ENCODE measurements around the gene UBAP2L. TPM values are rescaled to one million over a fixed set of nuclear protein-coding genes. Genes with fewer than 3 reads are reported as not detected.

UBAP2L gene
- total RNA-seq, 1 experiment from 2014 or later, result 265 TPM

GRCh38 chr1:154219541-154219940 is 1.2 kb upstream of the UBAP2L start:
- Histone ChIP-seq H4K91ac (ENCODE audit: insufficient read length, low read depth, low read length) (no peak overlapping the region), H2AFZ (ENCODE audit: low read length) (no peak overlapping the region), H3K27me3 (ENCODE audit: insufficient read depth, low read length) (no peaks in the 10 kb centered on the region), H3K9me3 (ENCODE audit: control insufficient read depth, low read depth, low read length) (no peaks in the 10 kb centered on the region), H4K5ac (ENCODE audit: insufficient read length, low read depth, low read length) (no peak overlapping the region), H3K23ac (ENCODE audit: insufficient read length, low read depth, low read length) (no peak overlapping the region), H3K27ac (ENCODE audit: insufficient read length, low read depth, low read length) (peak overlapping the region; percentile 24), H4K8ac (replicated peaks; ENCODE audit: insufficient read length, low read depth, low read length) (no peak overlapping the region), H2BK5ac (ENCODE audit: insufficient read length, low read length) (no peak overlapping the region), H3T11ph (ENCODE audit: low read length) (no peak overlapping the region), H2BK20ac (ENCODE audit: low read depth, low read length, poor library complexity, severe bottlenecking) (no peak overlapping the region), H3K9ac (ENCODE audit: extremely low read depth, insufficient read length, low read length) (peak overlapping the region; percentile 95), H3K18ac (ENCODE audit: insufficient read length, low read depth, low read length) (no peak overlapping the region), H3K4me2 (ENCODE audit: insufficient read depth, insufficient read length, low read length) (peak overlapping the region; percentile 95), H4K20me1 (ENCODE audit: control insufficient read depth, insufficient read depth, insufficient read length) (no peaks in the 10 kb centered on the region), H3K4me1 (ENCODE audit: insufficient read depth, low read length) (peaks cover 2% of the 10 kb centered on the region; the same call in 1 of the 2 replicates), H3K56ac (ENCODE audit: insufficient read length, low read depth, low read length) (no peak overlapping the region), H2BK120ac (ENCODE audit: low read depth, low read length, poor library complexity, severe bottlenecking) (no peak overlapping the region), H2BK15ac (ENCODE audit: low read depth, low read length) (no peak overlapping the region), H3K23me2 (ENCODE audit: insufficient read length, low read depth, low read length, poor library complexity, severe bottlenecking) (peaks cover 14% of the 10 kb centered on the region), H3K79me1 (ENCODE audit: insufficient read depth, low read depth, low read length, poor library complexity, severe bottlenecking) (no peaks in the 10 kb centered on the region), H3K4ac (ENCODE audit: low read depth, low read length) (no peak overlapping the region), H3K79me2 (ENCODE audit: insufficient read depth, low read length) (peaks cover 46% of the 10 kb centered on the region), H3K14ac (ENCODE audit: insufficient read depth, low read length) (no peak overlapping the region; the same call in 1 of the 2 replicates), H2AK5ac (ENCODE audit: insufficient read length, low read length) (no peak overlapping the region), H2BK12ac (ENCODE audit: insufficient read length, low read depth, low read length) (no peak overlapping the region)
- Mint-ChIP-seq H3K36me3 (ENCODE audit: insufficient read depth in 1 of 3, low read depth in 3 of 3) (peaks cover 39 to 63% (median 55%) of the 10 kb centered on the region in 3 experiments), H3K4me3 (peak overlapping the region; percentile 95 to 96), H3K9me3 (peaks cover 0 to 5% of the 10 kb centered on the region in 2 experiments; a peak in 1 of 5 replicates), H3K4me1 (peaks cover 37 to 42% of the 10 kb centered on the region in 2 experiments), H3K27ac (peak overlapping the region; percentile 99 to 100 (median 99)), H3K27me3 (ENCODE audit: low read depth) (no peaks in the 10 kb centered on the region)
- WGBS (ENCODE audit: extremely low coverage, insufficient read length, low lambda C conversion rate), result no CpG with 5 or more reads among the region's 5 CpGs
- no peak for DNase-seq
- TF ChIP-seq, protein P1, sequence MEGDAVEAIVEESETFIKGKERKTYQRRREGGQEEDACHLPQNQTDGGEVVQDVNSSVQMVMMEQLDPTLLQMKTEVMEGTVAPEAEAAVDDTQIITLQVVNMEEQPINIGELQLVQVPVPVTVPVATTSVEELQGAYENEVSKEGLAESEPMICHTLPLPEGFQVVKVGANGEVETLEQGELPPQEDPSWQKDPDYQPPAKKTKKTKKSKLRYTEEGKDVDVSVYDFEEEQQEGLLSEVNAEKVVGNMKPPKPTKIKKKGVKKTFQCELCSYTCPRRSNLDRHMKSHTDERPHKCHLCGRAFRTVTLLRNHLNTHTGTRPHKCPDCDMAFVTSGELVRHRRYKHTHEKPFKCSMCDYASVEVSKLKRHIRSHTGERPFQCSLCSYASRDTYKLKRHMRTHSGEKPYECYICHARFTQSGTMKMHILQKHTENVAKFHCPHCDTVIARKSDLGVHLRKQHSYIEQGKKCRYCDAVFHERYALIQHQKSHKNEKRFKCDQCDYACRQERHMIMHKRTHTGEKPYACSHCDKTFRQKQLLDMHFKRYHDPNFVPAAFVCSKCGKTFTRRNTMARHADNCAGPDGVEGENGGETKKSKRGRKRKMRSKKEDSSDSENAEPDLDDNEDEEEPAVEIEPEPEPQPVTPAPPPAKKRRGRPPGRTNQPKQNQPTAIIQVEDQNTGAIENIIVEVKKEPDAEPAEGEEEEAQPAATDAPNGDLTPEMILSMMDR (conservative IDR thresholded peaks at IDR 0.05), result no peak

Measured in H9 (cell line).